AG08396 (cell line): ENCODE results near the gene CCNK.

Experiments
- DNase-seq: peaks from one replicate; pipeline ENCODE4 v3.0.0; 2012; ENCODE audit warnings: low spot score, mixed read lengths

CCNK gene

GRCh38 chr14:99507860-99508640, 26.8 kb downstream of the CCNK start:
- peak; percentile 5 for DNase-seq

DNA sequence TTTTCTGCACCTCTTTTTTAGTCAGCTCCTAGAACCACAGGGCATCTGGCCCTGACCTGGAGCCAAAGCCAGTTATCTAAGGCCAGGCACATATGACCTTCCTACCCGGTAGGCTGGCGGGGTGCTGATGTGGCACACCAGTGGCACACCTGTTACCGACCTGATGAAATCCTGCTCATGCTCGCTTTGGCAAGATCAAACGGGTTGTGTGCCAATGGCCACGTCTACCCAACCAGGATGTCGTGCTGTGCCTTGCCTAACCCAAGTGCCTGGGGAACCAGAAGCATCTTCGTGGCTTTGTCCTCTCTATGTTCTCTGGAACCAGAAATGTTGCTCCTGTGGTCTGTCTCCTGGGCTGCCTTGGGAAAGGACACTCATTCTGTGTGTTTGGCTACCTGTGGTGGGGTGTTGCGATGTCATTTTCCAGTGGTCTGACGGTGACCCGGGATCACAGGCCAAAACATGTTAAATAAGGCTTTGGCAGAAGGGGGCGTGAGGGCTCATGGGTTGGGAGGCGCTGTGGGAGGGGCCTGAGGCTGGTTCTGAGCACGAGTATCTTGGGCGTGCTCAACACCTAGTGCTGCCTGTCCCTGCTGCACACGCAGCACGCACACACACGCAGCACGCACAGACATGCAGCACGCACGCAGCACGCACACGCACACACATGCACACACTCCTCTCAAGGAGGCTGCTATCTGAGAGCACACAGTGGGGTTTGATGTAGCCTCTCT, 27.9 kb downstream of the CCNK start:
- peak; percentile 5 for DNase-seq

DNA sequence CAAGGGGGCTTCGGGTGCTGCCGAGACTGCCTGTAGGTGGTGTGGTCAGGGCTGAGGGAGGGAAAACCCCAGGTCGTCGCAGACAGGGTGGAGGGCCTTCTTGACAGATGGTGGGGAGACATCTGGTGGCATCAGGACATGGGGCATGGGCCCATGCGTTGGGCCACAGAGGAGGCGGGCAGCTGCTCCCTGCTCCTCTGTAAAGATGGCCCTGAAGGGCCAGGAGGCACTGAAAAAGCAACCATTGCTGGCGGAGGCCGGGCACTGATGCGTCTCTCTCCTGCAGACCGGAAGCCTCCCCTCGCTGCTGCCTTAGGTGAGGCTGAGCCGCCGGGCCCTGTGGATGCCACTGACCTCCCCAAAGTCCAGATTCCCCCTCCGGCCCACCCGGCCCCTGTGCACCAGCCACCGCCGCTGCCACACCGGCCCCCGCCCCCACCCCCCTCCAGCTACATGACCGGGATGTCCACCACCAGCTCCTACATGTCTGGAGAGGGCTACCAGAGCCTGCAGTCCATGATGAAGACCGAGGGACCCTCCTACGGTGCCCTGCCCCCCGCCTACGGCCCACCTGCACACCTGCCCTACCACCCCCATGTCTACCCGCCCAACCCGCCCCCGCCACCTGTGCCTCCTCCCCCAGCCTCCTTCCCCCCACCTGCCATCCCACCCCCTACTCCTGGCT, 28.8 kb downstream of the CCNK start:
- DNase-seq = no peak

GRCh38 chr14:99510556-99511139, 29.4 kb downstream of the CCNK start:
- DNase-seq = peak; percentile 8

GRCh38 chr14:99511421-99512109, 30.4 kb downstream of the CCNK start:
- DNase-seq = peak; percentile 69

GRCh38 chr14:99512110-99512449, 30.9 kb downstream of the CCNK start:
- no peak for DNase-seq

- DNase-seq = no peak
Observed at GRCh38 chr14:99512571-99513182, 31.5 kb downstream of the CCNK start.

GRCh38 chr14:99513183-99513694, 32.0 kb downstream of the CCNK start:
- DNase-seq = no peak

DNA sequence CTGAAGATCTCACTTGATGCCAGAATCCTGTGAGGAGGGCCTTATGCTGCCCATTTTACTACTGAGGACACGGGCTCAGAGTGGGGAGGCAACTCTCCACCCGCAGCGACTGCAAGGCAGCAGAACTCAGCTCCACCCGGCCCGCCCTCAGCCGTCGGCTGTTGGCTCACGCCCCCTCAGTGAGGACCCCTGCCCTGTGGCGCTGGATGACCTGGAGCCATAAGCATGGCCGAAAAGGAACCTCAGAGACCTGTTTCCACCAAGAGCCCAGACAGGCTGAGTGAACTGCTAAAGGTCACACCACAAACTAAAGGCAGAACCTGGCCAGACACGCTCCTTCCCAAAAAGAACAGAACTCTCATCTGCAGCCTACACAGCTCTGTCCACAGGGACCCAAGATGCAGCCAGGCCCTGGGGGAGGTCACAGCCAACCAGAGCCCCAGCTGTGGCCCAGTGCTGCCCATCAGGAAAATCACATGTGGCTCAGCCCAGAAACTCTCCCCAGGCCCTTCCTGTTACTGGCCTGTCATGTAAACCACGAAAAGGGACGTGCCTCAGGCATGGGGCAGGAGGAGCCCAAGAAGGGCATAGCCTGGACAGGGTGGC, 32.8 kb downstream of the CCNK start:
- DNase-seq = no peak

DNA sequence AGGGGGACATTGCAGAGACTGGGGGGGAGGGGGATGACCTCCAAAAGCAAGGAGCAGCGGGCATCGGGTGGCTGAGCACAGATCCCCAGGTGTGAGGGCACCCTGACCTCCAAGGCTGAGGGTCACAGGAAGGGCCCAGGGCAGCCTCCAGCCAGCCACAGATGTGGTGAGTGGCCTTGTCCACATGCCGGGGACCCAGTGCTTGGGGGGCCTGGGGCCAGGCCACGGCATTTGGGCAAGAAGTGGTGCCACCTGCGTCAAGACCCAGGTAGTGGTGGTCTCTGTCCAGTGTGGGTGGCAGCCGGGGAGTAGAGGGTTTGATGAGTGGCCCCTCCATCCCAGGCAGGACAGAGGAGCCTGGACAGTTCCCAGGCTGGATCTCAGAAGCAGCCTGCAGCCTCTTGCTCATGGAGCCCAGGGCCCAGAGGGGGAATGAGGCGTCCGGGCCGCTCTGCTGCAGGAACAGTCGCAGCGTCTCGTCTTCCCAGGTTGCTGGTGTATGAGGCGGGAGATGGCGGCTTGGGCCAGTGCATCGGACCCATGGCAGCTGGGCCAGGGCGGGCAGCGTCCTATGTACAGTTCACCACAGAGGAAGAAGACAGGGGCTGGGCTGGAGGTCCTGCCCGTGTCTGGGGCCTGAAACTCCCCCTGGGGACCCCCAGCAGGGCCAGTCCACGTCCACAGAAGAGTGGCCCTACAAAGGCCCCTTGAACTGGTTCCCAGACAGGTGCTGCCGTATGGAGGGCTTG, 33.5 kb downstream of the CCNK start:
- DNase-seq = no peak

GRCh38 chr14:99515301-99516155, 34.3 kb downstream of the CCNK start:
- DNase-seq = no peak

DNA sequence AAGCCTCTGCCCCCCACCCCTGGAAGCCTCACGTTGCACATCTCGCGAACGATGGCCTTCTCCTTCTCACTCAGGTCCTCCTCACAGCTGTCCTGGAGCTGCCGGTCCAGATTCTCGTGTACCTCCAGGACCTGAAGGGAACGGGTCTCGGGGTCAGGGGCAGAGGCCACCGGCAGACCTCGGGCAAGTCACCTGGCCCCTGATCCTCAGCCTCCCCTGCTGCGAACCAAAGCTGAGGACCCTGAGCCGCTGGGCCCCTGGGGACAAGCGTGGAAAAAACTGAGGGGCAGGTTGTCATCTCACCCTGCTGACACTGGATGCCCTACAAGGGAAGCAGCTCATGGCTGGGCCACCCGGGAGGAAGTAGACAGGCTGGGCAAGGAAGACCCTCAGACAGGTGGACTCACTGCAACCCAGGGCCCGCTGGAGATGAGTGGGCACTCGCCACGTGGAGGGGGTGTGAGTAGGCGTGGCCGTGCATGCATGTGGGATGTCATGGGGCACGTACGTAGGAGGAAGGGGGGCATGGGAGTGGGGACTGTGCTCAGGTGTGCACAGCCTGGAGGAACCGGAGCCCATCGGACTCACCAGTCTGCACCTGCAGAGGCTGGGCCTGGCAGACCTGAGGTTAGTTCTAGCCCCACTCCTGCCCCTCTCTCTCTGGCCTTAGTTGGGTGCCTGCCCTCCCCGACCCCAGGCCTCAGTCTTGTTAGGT, 35.1 kb downstream of the CCNK start:
- no peak for DNase-seq

- no peak for DNase-seq
Observed at GRCh38 chr14:99516871-99517642, 35.8 kb downstream of the CCNK start.

DNA sequence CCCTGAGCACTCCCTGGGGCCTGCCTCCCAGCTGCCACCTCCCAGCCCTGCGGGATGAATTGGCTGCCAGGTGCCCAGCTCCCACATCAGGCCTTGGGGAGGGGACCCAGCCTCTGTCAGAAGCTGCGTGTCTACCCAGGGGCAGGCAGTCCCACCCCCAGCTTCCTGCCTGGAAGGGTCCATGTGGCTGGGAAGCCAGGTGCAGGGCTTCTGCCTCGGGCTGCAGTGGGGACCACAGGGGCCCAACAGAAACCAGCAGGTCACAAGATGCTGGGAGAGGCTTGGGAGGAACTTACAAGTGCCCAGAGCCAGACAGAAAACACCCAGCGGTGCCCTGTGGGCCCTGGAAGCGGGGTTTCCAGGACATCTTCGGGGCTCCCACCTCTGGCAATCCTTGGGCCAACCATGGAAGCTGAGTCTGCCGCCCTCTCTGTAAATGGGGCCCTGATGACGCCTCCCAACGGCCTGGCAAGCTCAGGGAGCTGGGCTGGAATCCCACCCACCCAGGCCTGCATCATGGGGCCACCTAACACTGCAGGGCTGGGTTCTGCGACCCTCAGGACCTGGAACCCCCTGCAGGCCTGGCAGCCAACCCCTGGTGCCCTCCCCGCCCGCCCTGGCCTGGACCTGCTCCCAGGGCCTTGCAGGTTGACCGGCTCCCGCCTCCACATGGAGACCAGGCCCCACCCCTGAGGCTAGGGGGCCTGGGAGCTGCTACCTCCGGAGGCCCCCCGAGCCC, 36.6 kb downstream of the CCNK start:
- no peak for DNase-seq

DNA sequence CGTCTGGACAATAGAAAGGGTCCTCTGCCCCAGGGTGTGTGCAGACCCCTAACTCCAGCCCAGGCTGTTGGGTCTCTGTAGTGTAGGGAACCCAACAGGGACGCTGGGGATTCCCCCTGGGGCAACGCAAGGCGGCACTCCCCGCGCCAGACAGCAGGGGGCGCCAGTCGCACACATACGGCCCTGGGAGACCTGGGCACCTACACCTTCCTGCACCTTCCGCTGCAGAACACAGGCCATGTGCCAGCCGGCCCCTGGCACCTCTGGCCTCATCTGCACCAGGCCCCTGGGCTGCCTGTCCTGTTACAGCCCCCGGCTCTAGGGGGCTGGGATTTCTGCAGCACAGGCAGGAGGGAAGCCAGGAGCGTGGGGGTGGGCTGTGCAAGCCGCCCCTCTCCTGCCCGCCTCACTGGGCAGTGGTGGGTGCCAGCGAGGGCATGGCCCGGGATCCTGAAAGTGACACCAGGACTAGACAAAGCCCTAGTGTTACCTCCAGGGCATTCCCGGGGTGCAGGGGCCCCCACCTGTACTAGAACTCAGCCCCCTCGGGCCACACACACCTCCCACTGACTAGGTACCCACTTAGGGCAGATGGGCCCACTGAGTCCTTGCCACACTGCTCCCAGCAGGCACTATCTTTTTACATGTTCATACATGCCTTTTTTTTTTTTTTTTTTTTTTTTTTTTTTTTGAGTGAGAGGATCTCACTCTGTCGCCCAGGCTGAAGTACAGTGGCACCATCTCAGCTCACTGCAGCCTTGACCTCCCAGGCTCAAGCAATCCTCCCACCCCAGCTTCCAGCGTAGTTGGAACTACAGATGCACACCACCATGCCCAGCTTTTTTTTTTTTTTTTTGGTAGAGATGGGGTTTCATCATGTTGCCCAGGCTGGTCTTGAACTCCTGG, 37.5 kb downstream of the CCNK start:
- DNase-seq = peak; percentile 82

- no peak for DNase-seq
Observed at GRCh38 chr14:99519347-99519881, 38.2 kb downstream of the CCNK start.
